Adrenal gland (tissue), 5 donors: Measurements from ENCODE around the gene TMEM255B.

Source experiments
- CTCF ChIP-seq, 6 experiments: fragments of 450-650 bp in 4 of 6; fragments of 200-600 bp in 2 of 6; sonication (generic) in 1 of 6; IDR thresholded peaks; 1 replicate in 5 of 6; 2 replicates in 1 of 6; pipeline versions ENCODE4 v1.5.1 to v1.8.0; 2016 to 2021; ENCODE audit warnings: antibody characterized with exemption in 6 of 6, mild to moderate bottlenecking in 2 of 6, moderate library complexity in 1 of 6
- POLR2A ChIP-seq, 2 donors: fragments of 450-650 bp; IDR thresholded peaks; one replicate each; pipeline ENCODE4 v1.6.1; 2017; ENCODE audit warnings: antibody characterized with exemption in 2 of 2, mild to moderate bottlenecking in 2 of 2, moderate library complexity in 1 of 2
- donor health status: DM: no; HTN: no; CAD: no.

GRCh38 chr13:113728571-113729054 lies 30.4 kb upstream of the TMEM255B start:
- no peak for TF ChIP-seq CTCF (IDR thresholded peaks at IDR 0.05)
- no peak for TF ChIP-seq POLR2A (IDR thresholded peaks at IDR 0.05)
